Calu3 (cell line): ENCODE data around the gene LUZP2. TPM values are rescaled to one million over a fixed set of nuclear protein-coding genes. Genes with fewer than 3 reads are reported as not detected.

Experiments
- BruUV-seq: library from RNA; stranded (reverse); fragments of 400-500 nt; replicated peaks from 2 replicates; lab custom pipeline; 2021; lab: Mats Ljungman, UMichigan
- CTCF ChIA-PET: fragments of 300-600 bp; sonication (Branson Sonifier 250); formaldehyde crosslinking; loops from one replicate; lab custom pipeline; 2022; ENCODE audit warnings: antibody characterized with exemption; lab: Charles Lee
- DNase-seq: peaks from one replicate; pipeline ENCODE4 v3.0.0; 2022
- H3K27ac Mint-ChIP-seq: one replicate; pipeline ENCODE4 v1.8.0; 2022; ENCODE audit warnings: mixed read lengths; ENCODE audit not compliant: unreplicated experiment
- H3K27me3 Mint-ChIP-seq: one replicate; pipeline ENCODE4 v1.8.0; 2022; ENCODE audit warnings: mixed read lengths; ENCODE audit not compliant: unreplicated experiment
- H3K36me3 Mint-ChIP-seq: one replicate; pipeline ENCODE4 v1.8.0; 2022; ENCODE audit warnings: mild to moderate bottlenecking, moderate library complexity, mixed read lengths; ENCODE audit not compliant: insufficient read depth, unreplicated experiment
- H3K4me1 Mint-ChIP-seq: one replicate; pipeline ENCODE4 v1.8.0; 2022; ENCODE audit warnings: mild to moderate bottlenecking, low read depth, mixed read lengths; ENCODE audit not compliant: unreplicated experiment
- H3K4me3 Mint-ChIP-seq: one replicate; pipeline ENCODE4 v1.8.0; 2022; ENCODE audit warnings: mild to moderate bottlenecking, low read depth, moderate library complexity, mixed read lengths; ENCODE audit not compliant: unreplicated experiment
- H3K9me3 Mint-ChIP-seq: one replicate; pipeline ENCODE4 v1.8.0; 2022; ENCODE audit warnings: low read depth, mixed read lengths; ENCODE audit not compliant: unreplicated experiment
- CTCF ChIP-seq: fragments of 200-600 bp; IDR thresholded peaks from one replicate; pipeline ENCODE4 v1.8.0; 2022; ENCODE audit warnings: antibody characterized with exemption; ENCODE audit not compliant: unreplicated experiment
- intact Hi-C: fragments of 100-400 bp; cut with micrococcal nuclease; formaldehyde crosslinking; loops from one replicate; pipeline ENCODE4 v1.10.0; 2022; ENCODE audit not compliant: unreplicated experiment
- total RNA-seq: library from RNA; stranded (reverse); gene quantifications from 2 replicates; pipeline ENCODE4 v1.2.3, GENCODE V29; 2022

Gene LUZP2
- total RNA-seq, 1 experiment from 2014 or later, result 0.73 TPM

- DNase-seq, result no peak
- no peak overlapping the region for H3K4me3 Mint-ChIP-seq
- no peaks in the 10 kb centered on the region for H3K4me1 Mint-ChIP-seq
- no peak for TF ChIP-seq CTCF
- H3K9me3 Mint-ChIP-seq, result no peaks in the 10 kb centered on the region
- H3K27me3 Mint-ChIP-seq, result no peaks in the 10 kb centered on the region
- no TSS peak for BruUV-seq
- H3K36me3 Mint-ChIP-seq, result no peaks in the 10 kb centered on the region
- no peak overlapping the region for H3K27ac Mint-ChIP-seq
- CTCF ChIA-PET, result interaction anchor here (0.6 kb wide), 1 partner anchor 17 kb away, joined by 8 read pairs; no protein-coding TSS in a partner anchor
- intact Hi-C loops, result no loop called here
Observed at GRCh38 chr11:25057861-25058260, 561.0 kb downstream of the LUZP2 start.

- no peaks in the 10 kb centered on the region for H3K36me3 Mint-ChIP-seq
- H3K27ac Mint-ChIP-seq, result peak overlapping the region; percentile 10
- BruUV-seq, result no TSS peak
- no peak for TF ChIP-seq CTCF
- no peaks in the 10 kb centered on the region for H3K27me3 Mint-ChIP-seq
- intact Hi-C loops, result no loop called here
- peaks cover 28% of the 10 kb centered on the region for H3K4me1 Mint-ChIP-seq
- H3K4me3 Mint-ChIP-seq, result no peak overlapping the region
- CTCF ChIA-PET, result interaction anchor here (0.9 kb wide), 1 partner anchor 493 kb away, joined by 3 read pairs; no protein-coding TSS in a partner anchor
- no peak for DNase-seq
- H3K9me3 Mint-ChIP-seq, result no peaks in the 10 kb centered on the region
Observed at GRCh38 chr11:25065746-25066145, 568.9 kb downstream of the LUZP2 start.

- Mint-ChIP-seq H3K36me3 (no peaks in the 10 kb centered on the region), H3K9me3 (no peaks in the 10 kb centered on the region), H3K27me3 (no peaks in the 10 kb centered on the region), H3K27ac (peak overlapping the region; percentile 10), H3K4me1 (peaks cover 28% of the 10 kb centered on the region), H3K4me3 (no peak overlapping the region)
- BruUV-seq, result no TSS peak
- DNase-seq, result no peak
- CTCF ChIA-PET, result interaction anchor here (0.9 kb wide), 1 partner anchor 493 kb away, joined by 3 read pairs; no protein-coding TSS in a partner anchor
- no peak for TF ChIP-seq CTCF
- intact Hi-C loops, result no loop called here
Observed at GRCh38 chr11:25066706-25067105, 569.9 kb downstream of the LUZP2 start.

GRCh38 chr11:25068451-25068850 is 571.6 kb downstream of the LUZP2 start:
- BruUV-seq, result no TSS peak
- no peak for DNase-seq
- CTCF ChIA-PET, result no interaction called here
- no peaks in the 10 kb centered on the region for H3K27me3 Mint-ChIP-seq
- no peak for TF ChIP-seq CTCF
- intact Hi-C loops, result no loop called here
- no peak overlapping the region for H3K4me3 Mint-ChIP-seq
- no peaks in the 10 kb centered on the region for H3K9me3 Mint-ChIP-seq
- no peak overlapping the region for H3K27ac Mint-ChIP-seq
- peaks cover 28% of the 10 kb centered on the region for H3K4me1 Mint-ChIP-seq
- no peaks in the 10 kb centered on the region for H3K36me3 Mint-ChIP-seq
